Kidney epithelial cell (primary cell): Measurements from ENCODE around the gene SRL. TPM values are rescaled to one million over a fixed set of nuclear protein-coding genes. Genes with fewer than 3 reads are reported as not detected.

Experiments used
- DNase-seq: peaks from one replicate; pipeline ENCODE4 v3.0.0-alpha.2; 2010; ENCODE audit warnings: low read depth
- H3K27me3 ChIP-seq: 2 replicates; pipeline ENCODE4 v1.6.0; 2011; ENCODE audit warnings: low read length; ENCODE audit not compliant: control insufficient read depth, insufficient read depth
- H3K36me3 ChIP-seq: 2 replicates; pipeline ENCODE4 v1.5.1; 2011; ENCODE audit warnings: low read length; ENCODE audit not compliant: control insufficient read depth, insufficient read depth
- H3K4me3 ChIP-seq: 2 replicates; pipeline ENCODE4 v1.5.1; 2011; ENCODE audit warnings: low read depth, mild to moderate bottlenecking, control low read depth, low read length
- CTCF ChIP-seq: IDR thresholded peaks from 2 replicates; pipeline ENCODE4 v1.5.1; 2011; ENCODE audit warnings: mild to moderate bottlenecking, moderate library complexity, low read length, control low read depth, inconsistent platforms; ENCODE audit not compliant: insufficient read depth, poor library complexity, severe bottlenecking
- total RNA-seq: library from RNA; depleted of rRNA; stranded (reverse); fragments of >200 nt; gene quantifications from 2 replicates; pipeline ENCODE4 v1.2.3, GENCODE V29; 2015

SRL gene
- total RNA-seq, 1 donor from 2014 or later, result not detected

GRCh38 chr16:4247460-4247784, 5.5 kb upstream of the SRL start:
- no peaks in the 10 kb centered on the region for H3K36me3 ChIP-seq
- no peak for DNase-seq
- no peak overlapping the region for H3K4me3 ChIP-seq
- TF ChIP-seq CTCF, result no peak
- H3K27me3 ChIP-seq, result no peaks in the 10 kb centered on the region

GRCh38 chr16:4246777-4247459, 5.0 kb upstream of the SRL start:
- Histone ChIP-seq H3K36me3 (no peaks in the 10 kb centered on the region), H3K27me3 (no peaks in the 10 kb centered on the region), H3K4me3 (no peak overlapping the region)
- no peak for TF ChIP-seq CTCF
- no peak for DNase-seq

- Histone ChIP-seq H3K4me3 (no peak overlapping the region), H3K27me3 (no peaks in the 10 kb centered on the region), H3K36me3 (no peaks in the 10 kb centered on the region)
- TF ChIP-seq CTCF, result no peak
- DNase-seq, result no peak
Measured at GRCh38 chr16:4245077-4245791, 3.4 kb upstream of the SRL start.

GRCh38 chr16:4244254-4245076, 2.6 kb upstream of the SRL start:
- no peak for TF ChIP-seq CTCF
- Histone ChIP-seq H3K27me3 (no peaks in the 10 kb centered on the region), H3K4me3 (no peak overlapping the region), H3K36me3 (no peaks in the 10 kb centered on the region)
- DNase-seq, result no peak

- H3K36me3 ChIP-seq, result no peaks in the 10 kb centered on the region
- DNase-seq, result no peak
- H3K27me3 ChIP-seq, result no peaks in the 10 kb centered on the region
- H3K4me3 ChIP-seq, result no peak overlapping the region
- TF ChIP-seq CTCF, result no peak
Measured at GRCh38 chr16:4241258-4241927, 487 bp downstream of the SRL start.
